Mesendoderm (in vitro differentiated cells): ENCODE data around the gene F2R.

Experiments
- DNase-seq: peaks from one replicate; pipeline ENCODE4 v3.0.0; 2013
- H2AK5ac ChIP-seq: 2 replicates; pipeline ENCODE4 v1.6.1; 2013; ENCODE audit warnings: low read length, inconsistent platforms
- H2BK120ac ChIP-seq: 2 replicates; pipeline ENCODE4 v1.6.1; 2013; ENCODE audit warnings: low read depth, mild to moderate bottlenecking, low read length, moderate library complexity, mixed read lengths
- H2BK15ac ChIP-seq: replicated peaks from 2 replicates; pipeline ENCODE4 v1.6.1; 2013; ENCODE audit warnings: low read depth, mild to moderate bottlenecking, moderate library complexity
- H2BK5ac ChIP-seq: 2 replicates; pipeline ENCODE4 v1.6.1; 2013; ENCODE audit warnings: low read length, inconsistent platforms
- H3K18ac ChIP-seq: 2 replicates; pipeline ENCODE4 v1.6.1; 2013; ENCODE audit warnings: mild to moderate bottlenecking, low read length, mixed read lengths
- H3K23ac ChIP-seq: one replicate; pipeline ENCODE4 v1.6.1; 2013; ENCODE audit warnings: low read length
- H3K27ac ChIP-seq: 2 replicates; pipeline ENCODE4 v1.5.1; 2013; ENCODE audit warnings: low read depth, mild to moderate bottlenecking, inconsistent platforms, low read length, moderate library complexity
- H3K27me3 ChIP-seq: 2 replicates; pipeline ENCODE4 v1.6.1; 2013; ENCODE audit warnings: low read length, control low read depth, mild to moderate bottlenecking, inconsistent platforms; ENCODE audit not compliant: insufficient read depth, poor library complexity
- H3K36me3 ChIP-seq: 2 replicates; pipeline ENCODE4 v1.6.1; 2013; ENCODE audit warnings: low read length, inconsistent platforms; ENCODE audit not compliant: control insufficient read depth, insufficient read depth
- H3K4ac ChIP-seq: one replicate; pipeline ENCODE4 v1.6.1; 2013; ENCODE audit warnings: low read depth, mild to moderate bottlenecking, low read length, moderate library complexity
- H3K4me1 ChIP-seq: 2 replicates; pipeline ENCODE4 v1.6.1; 2013; ENCODE audit warnings: low read depth, low read length, inconsistent platforms; ENCODE audit not compliant: control insufficient read depth
- H3K4me2 ChIP-seq: 2 replicates; pipeline ENCODE4 v1.6.1; 2013; ENCODE audit warnings: low read length
- H3K4me3 ChIP-seq: 2 replicates; pipeline ENCODE4 v1.5.1; 2013; ENCODE audit warnings: mild to moderate bottlenecking, low read length
- H3K56ac ChIP-seq: one replicate; pipeline ENCODE4 v1.6.1; 2013; ENCODE audit warnings: low read length
- H3K79me1 ChIP-seq: 2 replicates; pipeline ENCODE4 v1.6.1; 2013; ENCODE audit warnings: low read length, inconsistent platforms
- H3K79me2 ChIP-seq: 2 replicates; pipeline ENCODE4 v1.6.1; 2013; ENCODE audit warnings: mild to moderate bottlenecking, low read length; ENCODE audit not compliant: control insufficient read depth, insufficient read depth
- H3K9ac ChIP-seq: 2 replicates; pipeline ENCODE4 v1.6.1; 2013; ENCODE audit warnings: low read length, inconsistent platforms
- H4K5ac ChIP-seq: one replicate; pipeline ENCODE4 v1.6.1; 2013; ENCODE audit warnings: low read length
- H4K8ac ChIP-seq: one replicate; pipeline ENCODE4 v1.6.1; 2013; ENCODE audit warnings: low read depth, mild to moderate bottlenecking, control low read depth, low read length, moderate library complexity
- WGBS: extraction: QIAGEN DNeasy Blood & Tissue Kit; methylation state at CpG from one replicate; pipeline ENCODE4 v1.1.7; 2013; ENCODE audit warnings: low lambda C conversion rate, missing lambda C conversion rate; ENCODE audit not compliant: insufficient coverage; ENCODE audit errors: extremely low coverage; 5-methylcytosine and 5-hydroxymethylcytosine counted together

Gene F2R

GRCh38 chr5:76697670-76698069 lies 18.3 kb upstream of the F2R start:
- Histone ChIP-seq H3K4me1 (no peaks in the 10 kb centered on the region), H3K23ac (no peak overlapping the region), H3K36me3 (no peaks in the 10 kb centered on the region), H3K18ac (no peak overlapping the region), H3K56ac (no peak overlapping the region), H3K27ac (no peak overlapping the region), H3K4me3 (no peak overlapping the region), H2BK5ac (no peak overlapping the region), H4K8ac (no peak overlapping the region), H3K4me2 (no peak overlapping the region), H2BK15ac (no peak overlapping the region), H3K27me3 (no peaks in the 10 kb centered on the region), H3K79me1 (no peaks in the 10 kb centered on the region), H3K79me2 (no peaks in the 10 kb centered on the region), H2AK5ac (no peak overlapping the region), H3K9ac (no peak overlapping the region), H4K5ac (no peak overlapping the region), H2BK120ac (no peak overlapping the region), H3K4ac (no peak overlapping the region)
- WGBS = no CpG with 5 or more reads among the region's 5 CpGs
- DNase-seq = no peak

GRCh38 chr5:76700571-76700970 lies 15.4 kb upstream of the F2R start:
- Histone ChIP-seq H3K4me1 (no peaks in the 10 kb centered on the region), H4K5ac (no peak overlapping the region), H3K27me3 (no peaks in the 10 kb centered on the region), H2BK15ac (no peak overlapping the region), H3K4ac (no peak overlapping the region), H2BK120ac (no peak overlapping the region), H3K36me3 (no peaks in the 10 kb centered on the region), H3K18ac (no peak overlapping the region), H2BK5ac (no peak overlapping the region), H3K27ac (no peak overlapping the region), H3K9ac (no peak overlapping the region), H3K4me3 (no peak overlapping the region), H2AK5ac (no peak overlapping the region), H3K4me2 (no peak overlapping the region), H3K56ac (no peak overlapping the region), H3K23ac (no peak overlapping the region), H4K8ac (no peak overlapping the region), H3K79me2 (no peaks in the 10 kb centered on the region), H3K79me1 (no peaks in the 10 kb centered on the region)
- no CpG with 5 or more reads among the region's 2 CpGs for WGBS
- DNase-seq = no peak

GRCh38 chr5:76701298-76701697 lies 14.6 kb upstream of the F2R start:
- H3K4ac ChIP-seq = no peak overlapping the region
- no peaks in the 10 kb centered on the region for H3K79me1 ChIP-seq
- WGBS = no CpG with 5 or more reads among the region's 2 CpGs
- no peak overlapping the region for H3K27ac ChIP-seq
- H3K23ac ChIP-seq = no peak overlapping the region
- H3K79me2 ChIP-seq = no peaks in the 10 kb centered on the region
- H4K5ac ChIP-seq = no peak overlapping the region
- no peaks in the 10 kb centered on the region for H3K27me3 ChIP-seq
- H3K36me3 ChIP-seq = no peaks in the 10 kb centered on the region
- H3K4me1 ChIP-seq = no peaks in the 10 kb centered on the region
- H2AK5ac ChIP-seq = no peak overlapping the region
- H2BK15ac ChIP-seq = no peak overlapping the region
- no peak overlapping the region for H3K4me2 ChIP-seq
- H3K56ac ChIP-seq = no peak overlapping the region
- no peak overlapping the region for H4K8ac ChIP-seq
- no peak overlapping the region for H3K4me3 ChIP-seq
- no peak overlapping the region for H3K9ac ChIP-seq
- H2BK5ac ChIP-seq = no peak overlapping the region
- DNase-seq = no peak
- H3K18ac ChIP-seq = no peak overlapping the region
- no peak overlapping the region for H2BK120ac ChIP-seq

DNA sequence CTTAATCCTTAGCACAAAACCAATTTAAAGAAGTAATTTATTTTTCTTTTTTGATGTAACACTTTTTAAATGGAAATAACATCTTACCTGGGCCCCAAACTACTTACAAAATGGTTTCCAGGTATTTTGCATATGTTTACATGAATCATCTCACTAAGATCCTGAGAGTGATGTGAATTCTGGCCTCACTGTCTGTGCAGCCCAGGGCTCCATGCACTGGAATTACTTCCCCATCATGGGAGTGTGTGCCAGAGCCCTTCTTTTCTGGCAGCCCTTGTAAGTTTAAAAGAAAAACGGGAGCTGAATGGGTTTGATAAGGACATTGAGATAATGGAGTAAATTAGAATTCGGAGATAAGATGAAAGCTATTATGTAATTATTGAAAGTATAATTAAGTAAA lies 12.2 kb upstream of the F2R start:
- no peak overlapping the region for H3K18ac ChIP-seq
- H3K4me3 ChIP-seq = no peak overlapping the region
- no peak overlapping the region for H3K9ac ChIP-seq
- H3K4ac ChIP-seq = no peak overlapping the region
- no peak overlapping the region for H2BK5ac ChIP-seq
- H3K79me2 ChIP-seq = no peaks in the 10 kb centered on the region
- no peaks in the 10 kb centered on the region for H3K27me3 ChIP-seq
- no peak overlapping the region for H3K4me2 ChIP-seq
- no peaks in the 10 kb centered on the region for H3K36me3 ChIP-seq
- 100% methylated on average over 2 of the region's 2 CpGs for WGBS
- no peak overlapping the region for H2BK15ac ChIP-seq
- no peaks in the 10 kb centered on the region for H3K79me1 ChIP-seq
- H3K56ac ChIP-seq = no peak overlapping the region
- no peak overlapping the region for H4K5ac ChIP-seq
- no peak overlapping the region for H4K8ac ChIP-seq
- H3K4me1 ChIP-seq = no peaks in the 10 kb centered on the region
- DNase-seq = peak; percentile 43
- H3K27ac ChIP-seq = no peak overlapping the region
- no peak overlapping the region for H2BK120ac ChIP-seq
- no peak overlapping the region for H2AK5ac ChIP-seq
- H3K23ac ChIP-seq = no peak overlapping the region

DNA sequence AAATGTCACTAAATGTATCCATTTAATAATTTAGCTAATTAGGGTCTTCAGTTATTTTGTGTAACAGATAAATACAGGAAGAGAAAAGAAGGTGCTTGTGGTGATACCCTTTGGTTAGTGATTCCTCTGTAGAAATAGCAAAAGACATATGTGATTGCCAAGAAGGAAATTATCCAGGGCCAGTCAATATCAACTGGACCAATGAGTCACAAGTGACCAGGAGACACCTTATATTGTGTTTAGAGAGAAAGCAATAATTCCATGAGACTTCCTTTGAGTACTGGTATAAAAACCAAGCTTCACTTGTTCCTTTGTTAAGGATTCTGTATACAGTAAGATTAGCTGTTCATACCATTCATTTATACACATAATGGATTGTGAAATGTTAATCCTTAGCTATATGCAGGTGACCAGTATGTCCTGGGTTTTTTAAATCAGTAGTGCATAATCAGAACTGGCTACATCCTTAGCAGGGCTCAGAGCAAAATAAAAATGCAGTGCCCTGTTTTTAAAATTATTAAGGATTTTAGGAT lies 11.7 kb upstream of the F2R start:
- Histone ChIP-seq H3K36me3 (no peaks in the 10 kb centered on the region), H3K4me1 (no peaks in the 10 kb centered on the region), H3K27me3 (no peaks in the 10 kb centered on the region), H3K4me3 (no peak overlapping the region), H4K5ac (no peak overlapping the region), H3K4me2 (no peak overlapping the region), H3K56ac (no peak overlapping the region), H2BK5ac (no peak overlapping the region), H3K4ac (no peak overlapping the region), H3K79me2 (no peaks in the 10 kb centered on the region), H2BK120ac (no peak overlapping the region), H3K27ac (no peak overlapping the region), H3K18ac (no peak overlapping the region), H2BK15ac (no peak overlapping the region), H2AK5ac (no peak overlapping the region), H3K79me1 (no peaks in the 10 kb centered on the region), H3K9ac (no peak overlapping the region), H3K23ac (no peak overlapping the region), H4K8ac (no peak overlapping the region)
- no peak for DNase-seq

- Histone ChIP-seq H3K9ac (no peak overlapping the region), H3K4me1 (no peaks in the 10 kb centered on the region), H3K27ac (no peak overlapping the region), H3K36me3 (no peaks in the 10 kb centered on the region), H3K4me3 (no peak overlapping the region), H2BK15ac (no peak overlapping the region), H3K18ac (no peak overlapping the region), H2BK120ac (no peak overlapping the region), H4K8ac (no peak overlapping the region), H2AK5ac (no peak overlapping the region), H4K5ac (no peak overlapping the region), H3K79me2 (no peaks in the 10 kb centered on the region), H3K4me2 (no peak overlapping the region), H3K27me3 (no peaks in the 10 kb centered on the region), H3K4ac (no peak overlapping the region), H2BK5ac (no peak overlapping the region), H3K79me1 (no peaks in the 10 kb centered on the region), H3K23ac (no peak overlapping the region), H3K56ac (no peak overlapping the region)
- DNase-seq = no peak
These were observed 10.4 kb upstream of the F2R start for GRCh38 chr5:76705574-76705973.
